Neutrophil (primary cell): Measurements from ENCODE around the gene CHST13.

ENCODE experiments used
- H3K27ac ChIP-seq: fragments of 200-600 bp; sonication (generic); 2 replicates; pipeline ENCODE4 v1.5.1; 2016; ENCODE audit warnings: mild to moderate bottlenecking, moderate library complexity
- H3K27me3 ChIP-seq: fragments of 200-600 bp; sonication (generic); 2 replicates; pipeline ENCODE4 v1.6.0; 2016; ENCODE audit warnings: mild to moderate bottlenecking
- H3K36me3 ChIP-seq: fragments of 200-600 bp; sonication (generic); 2 replicates; pipeline ENCODE4 v1.5.1; 2017
- H3K4me1 ChIP-seq, 2 experiments: fragments of 200-600 bp in 1 of 2; sonication (generic) in 1 of 2; 1 replicate in 1 of 2; 2 replicates in 1 of 2; pipeline versions ENCODE4 v1.5.1 to v1.6.1; 2013 to 2016; ENCODE audit warnings: low read depth in 1 of 2, low read length in 1 of 2, mild to moderate bottlenecking in 1 of 2, moderate library complexity in 1 of 2; ENCODE audit not compliant: control insufficient read depth in 1 of 2, insufficient read depth in 1 of 2
- H3K4me3 ChIP-seq, 2 experiments: fragments of 200-600 bp in 1 of 2; sonication (generic) in 1 of 2; 1 replicate in 1 of 2; 2 replicates in 1 of 2; pipeline ENCODE4 v1.5.1; 2013 to 2016; ENCODE audit warnings: low read depth in 1 of 2, low read length in 1 of 2, mild to moderate bottlenecking in 1 of 2, moderate library complexity in 1 of 2
- H3K9me3 ChIP-seq: fragments of 200-600 bp; sonication (generic); 2 replicates; pipeline ENCODE4 v1.5.1; 2016
- TF ChIP-seq, protein P1 (sequence below): fragments of 200-600 bp; sonication (generic); IDR thresholded peaks from 2 replicates; pipeline ENCODE4 v1.5.1; 2016; ENCODE audit warnings: antibody characterized with exemption

The CHST13 gene

GRCh38 chr3:126481808-126482502, 42.0 kb upstream of the CHST13 start:
- no peaks in the 10 kb centered on the region for H3K36me3 ChIP-seq
- H3K27ac ChIP-seq = no peak overlapping the region
- TF ChIP-seq, protein P1, sequence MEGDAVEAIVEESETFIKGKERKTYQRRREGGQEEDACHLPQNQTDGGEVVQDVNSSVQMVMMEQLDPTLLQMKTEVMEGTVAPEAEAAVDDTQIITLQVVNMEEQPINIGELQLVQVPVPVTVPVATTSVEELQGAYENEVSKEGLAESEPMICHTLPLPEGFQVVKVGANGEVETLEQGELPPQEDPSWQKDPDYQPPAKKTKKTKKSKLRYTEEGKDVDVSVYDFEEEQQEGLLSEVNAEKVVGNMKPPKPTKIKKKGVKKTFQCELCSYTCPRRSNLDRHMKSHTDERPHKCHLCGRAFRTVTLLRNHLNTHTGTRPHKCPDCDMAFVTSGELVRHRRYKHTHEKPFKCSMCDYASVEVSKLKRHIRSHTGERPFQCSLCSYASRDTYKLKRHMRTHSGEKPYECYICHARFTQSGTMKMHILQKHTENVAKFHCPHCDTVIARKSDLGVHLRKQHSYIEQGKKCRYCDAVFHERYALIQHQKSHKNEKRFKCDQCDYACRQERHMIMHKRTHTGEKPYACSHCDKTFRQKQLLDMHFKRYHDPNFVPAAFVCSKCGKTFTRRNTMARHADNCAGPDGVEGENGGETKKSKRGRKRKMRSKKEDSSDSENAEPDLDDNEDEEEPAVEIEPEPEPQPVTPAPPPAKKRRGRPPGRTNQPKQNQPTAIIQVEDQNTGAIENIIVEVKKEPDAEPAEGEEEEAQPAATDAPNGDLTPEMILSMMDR = no peak
- no peaks in the 10 kb centered on the region for H3K9me3 ChIP-seq
- no peaks in the 10 kb centered on the region for H3K27me3 ChIP-seq
- peaks cover 36 to 41% of the 10 kb centered on the region in 2 experiments for H3K4me1 ChIP-seq
- no peak overlapping the region for H3K4me3 ChIP-seq

- no peak overlapping the region for H3K4me3 ChIP-seq
- peaks cover 44 to 45% of the 10 kb centered on the region in 2 experiments for H3K4me1 ChIP-seq
- H3K9me3 ChIP-seq = no peaks in the 10 kb centered on the region
- no peaks in the 10 kb centered on the region for H3K27me3 ChIP-seq
- H3K36me3 ChIP-seq = no peaks in the 10 kb centered on the region
- no peak overlapping the region for H3K27ac ChIP-seq
- TF ChIP-seq, protein P1 = no peak
These were observed 41.3 kb upstream of the CHST13 start for GRCh38 chr3:126482503-126483255.

GRCh38 chr3:126483321-126483761, 40.6 kb upstream of the CHST13 start:
- peak overlapping the region; percentile 57 for H3K27ac ChIP-seq
- peaks cover 50 to 52% of the 10 kb centered on the region in 2 experiments for H3K4me1 ChIP-seq
- H3K27me3 ChIP-seq = no peaks in the 10 kb centered on the region
- TF ChIP-seq, protein P1 = no peak
- no peaks in the 10 kb centered on the region for H3K36me3 ChIP-seq
- H3K9me3 ChIP-seq = no peaks in the 10 kb centered on the region
- H3K4me3 ChIP-seq = no peak overlapping the region

GRCh38 chr3:126484148-126484547, 39.8 kb upstream of the CHST13 start:
- Histone ChIP-seq H3K4me3 (no peak overlapping the region), H3K27me3 (no peaks in the 10 kb centered on the region), H3K27ac (peak overlapping the region; percentile 57), H3K9me3 (no peaks in the 10 kb centered on the region), H3K36me3 (no peaks in the 10 kb centered on the region), H3K4me1 (peaks cover 58 to 60% of the 10 kb centered on the region in 2 experiments)
- TF ChIP-seq, protein P1 = no peak

GRCh38 chr3:126484662-126485061, 39.3 kb upstream of the CHST13 start:
- Histone ChIP-seq H3K4me3 (no peak overlapping the region), H3K9me3 (no peaks in the 10 kb centered on the region), H3K36me3 (no peaks in the 10 kb centered on the region), H3K27ac (peak overlapping the region; percentile 57), H3K4me1 (peaks cover 64 to 65% of the 10 kb centered on the region in 2 experiments), H3K27me3 (no peaks in the 10 kb centered on the region)
- TF ChIP-seq, protein P1 = no peak
